ENCODE measurements around the gene CFAP251.
"Not testable (repeated sequence)": the region's sequence is repeated elsewhere in the genome, so short reads cannot be mapped to it uniquely, and the experiment has no call there.

Gene CFAP251

GRCh38 chr12:121911824-121912585, 6.4 kb upstream of the CFAP251 start:
- FAIRE-seq: no peak

DNA sequence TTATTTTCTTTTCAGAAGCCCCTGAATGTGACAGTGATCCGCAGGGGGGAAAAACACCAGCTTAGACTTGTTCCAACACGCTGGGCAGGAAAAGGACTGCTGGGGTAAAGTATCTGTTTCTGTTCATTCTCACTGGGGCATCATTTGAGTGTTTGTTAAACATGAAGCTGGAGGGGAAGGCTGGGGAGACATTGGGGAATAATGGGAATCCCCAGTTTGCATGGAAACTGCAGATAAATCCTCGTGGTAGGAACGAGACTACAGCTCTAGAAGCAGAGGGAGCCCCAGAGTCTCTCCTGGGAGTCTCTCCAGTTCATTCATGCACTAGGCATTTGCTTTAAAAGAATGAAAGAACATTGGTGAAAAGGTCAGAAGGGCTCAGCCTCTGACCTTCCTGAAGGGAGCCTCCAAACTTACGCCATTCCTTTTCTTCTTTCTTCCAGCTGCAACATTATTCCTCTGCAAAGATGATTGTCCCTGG, 2.5 kb upstream of the CFAP251 start:
- no peak for FAIRE-seq

DNA sequence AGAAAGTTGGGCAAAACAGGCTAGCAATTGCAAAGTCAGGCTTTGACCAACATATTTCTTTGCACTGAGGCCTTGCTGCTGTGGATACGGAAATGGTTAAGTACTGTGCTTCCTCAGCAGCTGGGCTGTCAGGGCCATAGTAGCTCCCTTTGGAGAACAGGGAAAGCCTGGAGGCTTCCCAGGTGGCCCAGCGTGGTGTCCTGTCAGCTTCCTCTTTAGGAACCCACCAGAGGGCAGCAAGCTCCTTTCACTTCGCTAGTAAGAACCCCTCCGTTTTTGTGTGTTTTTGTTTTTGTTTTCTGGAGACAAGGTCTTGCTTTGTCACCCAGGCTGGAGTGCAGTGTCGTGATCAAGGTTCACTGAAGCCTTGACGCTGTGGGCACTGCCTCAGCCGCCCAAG, 1.7 kb upstream of the CFAP251 start:
- no peak for FAIRE-seq

DNA sequence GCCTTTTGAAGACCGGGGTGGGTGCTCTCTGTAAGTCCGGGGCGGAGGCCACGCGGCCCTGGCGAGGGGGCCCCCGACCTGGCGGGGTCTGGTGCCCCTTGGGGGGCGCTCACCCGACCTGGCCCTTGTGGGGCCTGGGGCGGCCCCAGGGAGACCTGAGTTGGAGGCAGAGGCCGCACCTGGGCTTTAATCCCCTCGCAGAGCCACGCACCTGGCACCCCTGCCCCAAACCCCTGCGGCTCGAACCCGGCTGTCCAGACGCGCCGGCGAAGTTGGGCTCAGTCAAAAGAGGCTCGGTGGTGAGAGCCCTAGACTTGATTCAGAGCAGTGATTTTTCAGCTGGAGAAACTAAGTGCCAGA, 267 bp downstream of the CFAP251 start:
- FAIRE-seq: no peak

- FAIRE-seq: no peak
These were observed 2.7 kb downstream of the CFAP251 start for GRCh38 chr12:121921066-121921465.

GRCh38 chr12:121925358-121925695, 6.9 kb downstream of the CFAP251 start:
- no peak for FAIRE-seq

- no peak for FAIRE-seq
These were observed 8.7 kb downstream of the CFAP251 start for GRCh38 chr12:121926874-121927706.

GRCh38 chr12:121927813-121928212, 9.4 kb downstream of the CFAP251 start:
- no peak for FAIRE-seq

DNA sequence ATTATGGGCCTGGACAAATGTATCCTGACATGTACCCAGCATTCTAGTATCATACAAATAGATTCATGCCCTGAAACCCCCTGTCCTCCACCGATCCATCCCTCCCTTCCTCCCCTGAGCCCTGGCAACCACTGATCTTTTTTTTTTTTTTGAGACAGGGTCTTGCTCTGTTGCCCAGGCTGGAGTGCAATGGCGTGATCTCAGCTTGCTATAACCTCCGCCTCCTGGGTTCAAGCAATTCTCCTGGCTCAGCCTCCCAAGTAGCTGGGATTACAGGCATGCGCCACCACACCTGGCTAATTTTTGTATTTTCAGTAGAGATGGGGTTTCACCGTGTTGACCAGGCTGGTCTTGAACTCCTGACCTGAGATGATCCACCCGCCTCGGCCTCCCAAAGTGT, 11.2 kb downstream of the CFAP251 start:
- FAIRE-seq: not testable (repeated sequence)

DNA sequence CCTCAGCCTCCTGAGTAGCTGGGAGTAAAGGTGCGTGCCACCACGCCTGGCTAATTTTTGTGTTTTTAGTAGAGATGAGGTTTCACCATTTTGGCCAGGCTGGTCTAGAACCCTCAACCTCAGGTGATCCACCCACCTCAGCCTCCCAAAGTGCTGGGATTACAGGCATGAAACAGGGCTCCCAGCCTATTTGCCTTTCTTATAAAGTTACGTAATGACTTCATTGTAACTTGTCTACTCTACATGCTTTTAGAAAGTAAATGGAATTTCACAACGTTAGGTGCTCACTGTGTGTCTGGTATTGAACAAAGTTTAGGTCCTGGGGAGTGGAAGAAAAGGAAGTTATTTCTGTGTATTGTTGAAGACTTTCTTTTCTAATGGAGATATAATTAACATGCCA, 12.5 kb downstream of the CFAP251 start:
- no peak for FAIRE-seq

DNA sequence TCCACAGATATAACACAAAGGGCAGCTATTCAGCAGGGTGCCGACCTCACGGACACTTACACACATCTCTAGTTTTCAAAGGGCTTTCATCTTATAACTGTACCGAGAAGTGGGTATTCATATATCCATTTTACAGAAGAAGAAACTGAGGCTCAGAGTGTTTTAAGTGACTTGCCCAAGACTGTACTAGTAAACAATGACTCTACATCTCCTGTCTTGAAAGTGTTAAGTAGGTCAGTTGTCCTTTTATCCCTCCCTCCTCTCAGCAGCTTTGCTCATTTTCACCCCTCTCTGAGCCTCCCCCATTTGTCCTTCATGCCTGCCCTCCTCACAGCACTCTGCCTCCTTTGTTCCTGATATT, 13.8 kb downstream of the CFAP251 start:
- FAIRE-seq: no peak

DNA sequence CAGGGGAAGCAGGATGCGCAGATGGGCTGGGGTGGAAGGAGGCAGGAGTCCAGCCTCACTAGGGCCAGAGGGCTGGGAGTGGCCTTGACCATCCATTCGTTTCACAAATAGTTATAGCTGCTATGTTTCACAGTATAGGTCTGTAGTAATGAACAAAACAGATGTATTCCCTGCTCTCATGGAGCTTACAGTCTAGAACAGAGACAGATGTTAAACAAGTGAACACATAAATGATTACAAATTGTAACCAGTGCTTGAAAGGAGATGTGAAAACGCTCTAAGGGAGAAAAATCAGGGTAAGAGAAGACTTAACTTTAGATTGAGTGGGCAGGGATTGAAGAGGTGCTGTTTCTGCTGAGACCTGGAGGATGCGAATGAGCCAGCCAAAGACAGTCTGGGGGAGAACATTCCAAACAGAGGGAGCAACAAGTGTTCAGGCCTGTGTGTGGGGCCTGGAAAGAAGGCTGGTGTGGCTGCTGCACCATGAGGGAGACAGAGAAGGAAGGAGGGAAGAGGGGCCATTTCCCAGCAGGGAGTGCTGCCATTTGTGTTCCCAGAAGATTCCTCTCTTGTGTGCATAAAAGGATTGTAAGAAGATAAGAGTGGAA, 14.6 kb downstream of the CFAP251 start:
- FAIRE-seq: no peak

GRCh38 chr12:121933522-121934308, 15.3 kb downstream of the CFAP251 start:
- FAIRE-seq: no peak

DNA sequence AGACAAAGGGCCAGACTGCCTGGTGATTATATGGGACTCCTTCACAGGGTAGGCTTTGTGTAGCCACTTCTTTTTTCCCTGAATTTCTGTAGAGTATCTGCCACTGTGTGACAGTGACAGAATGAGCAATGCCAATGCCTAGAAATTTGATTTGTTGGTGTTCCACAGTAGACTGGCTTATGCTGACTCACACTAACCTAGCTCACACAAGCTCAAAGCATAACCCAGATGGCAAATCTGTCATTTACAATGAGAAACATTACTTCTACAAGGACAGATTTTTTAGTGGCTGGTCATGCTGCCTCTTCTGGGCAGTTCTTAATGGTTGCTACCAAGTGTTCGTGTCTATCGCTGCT, 15.9 kb downstream of the CFAP251 start:
- no peak for FAIRE-seq

DNA sequence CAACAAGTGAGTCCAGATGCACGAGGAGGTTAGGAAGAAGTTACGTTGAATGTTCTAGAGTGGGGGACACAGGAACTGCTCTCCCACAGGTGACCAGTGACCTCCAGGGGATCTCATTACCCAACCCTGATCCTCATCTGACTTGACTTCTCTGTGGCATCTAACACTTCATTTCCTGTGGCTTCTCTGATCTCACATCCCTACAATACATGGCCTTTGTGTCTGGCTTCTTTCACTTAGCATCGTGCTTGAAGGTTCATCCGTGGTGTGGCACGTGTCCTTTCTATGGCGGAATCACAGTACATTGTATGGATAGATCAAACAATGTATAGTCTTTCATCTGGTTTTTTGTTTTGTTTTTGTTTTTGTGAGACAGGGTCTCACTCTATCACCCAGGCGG, 19.3 kb downstream of the CFAP251 start:
- FAIRE-seq: no peak

GRCh38 chr12:121939186-121939585, 20.8 kb downstream of the CFAP251 start:
- no peak for FAIRE-seq

- no peak for FAIRE-seq
These were observed 21.8 kb downstream of the CFAP251 start for GRCh38 chr12:121939992-121940766.

- no peak for FAIRE-seq
These were observed 23.8 kb downstream of the CFAP251 start for GRCh38 chr12:121942145-121942718.

- FAIRE-seq: no peak
These were observed 25.5 kb downstream of the CFAP251 start for GRCh38 chr12:121943926-121944325.

- no peak for FAIRE-seq
These were observed 28.1 kb downstream of the CFAP251 start for GRCh38 chr12:121946313-121947025.

DNA sequence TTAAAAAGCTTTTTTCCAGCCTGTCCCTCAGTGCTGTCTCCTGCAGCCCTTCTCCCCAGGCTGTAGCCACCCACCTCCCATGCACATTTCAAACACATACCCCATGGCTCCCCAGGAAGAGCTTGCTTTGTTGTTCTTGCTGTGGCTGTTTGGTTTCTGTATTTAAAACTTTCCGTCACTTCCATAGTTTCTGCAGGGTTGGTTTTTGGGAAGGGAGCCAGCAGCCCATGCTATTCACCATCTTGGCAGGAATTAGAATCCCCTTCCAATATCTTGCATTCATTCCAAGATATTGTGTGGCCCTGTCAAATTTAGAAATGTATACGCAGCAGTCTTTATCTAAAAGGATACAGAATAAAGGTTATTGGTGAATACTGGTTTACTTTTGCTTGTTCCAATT, 29.6 kb downstream of the CFAP251 start:
- no peak for FAIRE-seq

All from A204.1 (cell line).